HG03342 (cell line): ENCODE data around the gene PTPN4.
"Not testable (repeated sequence)": the region's sequence is repeated elsewhere in the genome, so short reads cannot be mapped to it uniquely, and the experiment has no call there.

Experiments
- ATAC-seq: cut with Tn5 transposase; IDR thresholded peaks from one replicate; pipeline ENCODE4 v1.9.1; 2021; ENCODE audit warnings: mild to moderate bottlenecking, moderate library complexity; ENCODE audit not compliant: unreplicated experiment

PTPN4 gene

GRCh38 chr2:119801040-119801439 lies 41.3 kb downstream of the PTPN4 start:
- ATAC-seq, result no peak

GRCh38 chr2:119801989-119802388 lies 42.3 kb downstream of the PTPN4 start:
- ATAC-seq, result not testable (repeated sequence)

DNA sequence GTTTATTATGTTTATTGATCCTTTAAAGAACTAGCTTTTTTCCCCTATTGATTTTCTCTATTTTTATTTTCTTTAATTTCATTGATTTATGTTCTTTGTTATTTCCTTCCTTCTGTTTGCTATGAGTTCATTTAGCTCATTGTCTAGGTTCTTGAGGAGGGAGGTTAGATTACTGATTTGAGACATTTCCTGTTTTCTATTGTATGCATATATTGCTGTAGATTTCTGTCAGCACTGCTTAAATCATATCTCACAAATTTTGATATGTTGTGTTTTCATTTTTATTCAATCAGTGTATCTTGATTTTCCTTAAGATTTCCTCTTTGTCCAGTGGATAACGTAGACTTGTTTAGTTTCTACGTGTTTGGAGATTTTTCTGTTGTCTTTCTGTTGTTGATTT lies 43.4 kb downstream of the PTPN4 start:
- no peak for ATAC-seq

- ATAC-seq, result not testable (repeated sequence)
Measured at GRCh38 chr2:119804409-119804808, 44.7 kb downstream of the PTPN4 start.

GRCh38 chr2:119808516-119809147 lies 48.9 kb downstream of the PTPN4 start:
- ATAC-seq, result no peak

DNA sequence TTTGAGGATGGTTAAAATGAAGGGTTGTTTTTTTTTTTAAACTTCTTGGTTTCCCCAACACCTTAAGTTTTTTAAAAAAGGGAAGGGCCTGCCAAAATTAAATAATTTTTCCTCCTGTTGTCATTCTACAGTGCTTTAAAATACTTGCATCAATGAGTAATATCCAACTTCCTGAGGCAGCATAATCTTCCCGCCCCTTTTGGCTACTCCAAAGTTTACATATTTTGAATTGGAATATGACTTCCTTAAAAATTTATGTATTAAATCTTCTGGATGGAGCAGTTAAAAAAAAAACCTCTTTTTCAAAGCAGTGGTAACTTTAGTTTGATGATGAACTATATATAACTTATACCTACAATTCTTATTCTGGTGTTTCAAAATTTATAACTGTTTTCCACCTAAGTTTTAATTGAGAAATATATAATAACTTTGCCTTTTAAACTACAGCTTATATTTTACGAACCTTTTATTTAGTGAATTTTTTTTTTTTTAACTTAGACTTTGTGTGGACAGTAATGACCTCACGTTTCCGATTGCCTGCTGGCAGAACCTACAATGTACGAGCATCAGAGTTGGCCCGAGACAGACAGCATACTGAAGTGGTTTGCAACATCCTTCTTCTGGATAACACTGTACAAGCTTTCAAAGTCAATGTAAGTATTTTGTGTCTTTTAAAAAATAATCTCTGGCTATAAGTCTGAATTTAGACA lies 49.8 kb downstream of the PTPN4 start:
- no peak for ATAC-seq

DNA sequence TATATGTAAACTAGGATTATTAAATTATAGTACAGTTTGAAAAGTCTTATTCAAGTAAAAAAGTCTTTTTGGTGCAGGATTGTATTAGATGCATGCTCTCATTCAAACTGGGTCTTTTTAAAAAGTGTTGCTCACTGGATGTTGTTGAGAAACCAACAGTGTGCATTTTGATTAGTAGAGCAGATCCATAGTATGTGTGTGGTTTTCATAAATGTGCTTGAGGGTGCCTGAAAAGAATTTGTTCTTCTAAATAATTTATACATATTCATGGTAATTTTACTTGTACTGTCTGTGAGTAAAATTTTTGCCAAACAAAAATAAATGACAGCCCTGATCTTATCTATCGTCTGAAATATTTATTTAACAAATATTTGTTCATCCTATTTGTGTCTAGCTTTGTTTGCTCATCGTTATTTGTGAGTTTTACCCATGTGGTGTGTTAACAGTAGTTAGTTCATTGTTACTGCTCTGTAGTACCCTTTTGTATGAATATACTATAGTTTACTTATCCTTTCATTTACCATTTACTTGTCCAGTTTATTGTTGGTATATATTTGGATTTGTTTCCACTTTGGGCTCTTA lies 50.4 kb downstream of the PTPN4 start:
- ATAC-seq, result no peak

GRCh38 chr2:119814216-119814615 lies 54.5 kb downstream of the PTPN4 start:
- no peak for ATAC-seq

DNA sequence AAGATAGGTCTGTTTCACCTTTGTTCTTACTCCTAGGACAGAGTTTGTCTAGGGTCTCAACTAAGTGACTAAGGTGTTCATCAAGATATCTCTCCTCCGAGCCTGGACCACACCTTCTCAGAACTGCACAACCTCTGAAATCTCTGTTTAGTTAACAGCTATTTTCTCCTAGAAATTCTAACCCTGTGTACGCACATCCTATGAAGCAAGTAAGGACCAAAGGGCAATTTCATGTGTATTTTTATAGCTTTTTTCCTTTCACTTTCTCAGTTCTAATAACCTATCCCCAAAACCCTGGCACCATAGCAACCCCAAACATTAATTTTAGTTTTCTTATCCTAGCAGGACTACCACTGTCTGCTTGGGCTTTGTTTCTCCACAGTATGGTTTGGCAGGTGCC lies 59.1 kb downstream of the PTPN4 start:
- no peak for ATAC-seq

DNA sequence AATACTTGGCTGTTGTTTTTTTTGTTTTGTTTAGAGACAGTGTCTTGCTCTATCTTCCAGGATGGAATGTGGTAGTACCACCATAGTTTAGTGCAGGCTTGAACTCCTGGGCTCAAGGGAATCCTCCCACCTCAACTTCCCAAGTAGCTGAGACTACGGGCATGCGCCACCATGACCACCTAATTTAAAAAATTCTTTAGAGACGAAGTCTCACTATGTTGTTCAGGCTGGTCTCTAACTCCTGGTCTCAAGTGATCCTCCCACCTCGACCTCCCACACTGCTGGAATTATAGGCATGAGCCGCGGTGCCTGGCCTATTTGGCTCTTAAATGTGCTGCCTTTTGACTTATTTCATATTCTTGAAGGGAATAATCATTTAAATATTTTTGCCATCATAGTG lies 60.1 kb downstream of the PTPN4 start:
- no peak for ATAC-seq

GRCh38 chr2:119820275-119820674 lies 60.6 kb downstream of the PTPN4 start:
- no peak for ATAC-seq

DNA sequence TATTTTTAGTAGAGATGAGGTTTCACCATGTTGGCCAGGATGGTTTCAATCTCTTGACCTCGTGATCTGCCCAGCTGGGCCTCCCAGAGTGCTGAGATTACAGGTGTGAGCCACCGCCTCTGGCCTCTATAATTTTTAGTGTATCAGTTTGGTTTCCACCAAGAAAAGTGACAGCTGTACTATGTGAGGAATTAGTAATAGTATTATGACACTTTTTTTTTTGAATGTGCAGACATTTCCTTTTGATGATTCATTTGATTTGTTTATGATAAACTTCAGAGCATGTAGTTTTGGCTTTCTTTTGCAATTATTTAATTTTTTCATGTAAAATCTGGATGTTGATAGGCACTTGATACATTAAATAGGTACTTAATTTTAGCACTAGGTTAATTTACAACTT lies 61.5 kb downstream of the PTPN4 start:
- ATAC-seq, result no peak

DNA sequence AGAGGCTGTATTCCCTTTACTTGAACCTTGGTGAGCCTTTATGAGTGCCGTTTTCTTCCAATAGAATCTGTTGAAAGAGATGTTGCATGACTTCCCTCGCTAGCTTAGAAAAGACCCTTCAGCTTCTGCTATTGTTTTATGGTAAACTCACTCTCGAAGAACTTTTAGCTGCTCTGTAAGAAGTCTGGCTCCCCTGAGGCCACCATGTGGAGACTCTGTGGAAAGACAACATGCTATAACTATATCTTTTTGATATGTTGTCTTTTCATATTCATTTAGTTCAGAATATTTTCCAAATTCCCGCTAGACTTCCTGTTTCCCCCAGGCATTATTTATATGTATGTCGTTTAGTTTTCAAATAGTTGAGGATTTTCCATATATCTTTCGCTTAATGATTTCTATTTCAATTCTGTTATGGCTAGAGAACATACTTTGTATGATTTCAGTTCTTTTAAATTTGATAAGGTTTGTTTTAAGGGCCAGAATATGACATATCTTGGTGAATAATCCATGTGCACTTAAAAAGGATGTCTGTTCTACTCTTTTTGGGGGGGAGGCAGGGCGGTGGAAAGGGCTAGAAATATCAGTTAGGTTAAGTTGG lies 64.1 kb downstream of the PTPN4 start:
- no peak for ATAC-seq

- peak; percentile 74 for ATAC-seq
Measured at GRCh38 chr2:119826370-119826961, 66.7 kb downstream of the PTPN4 start.

GRCh38 chr2:119827866-119828507 lies 68.3 kb downstream of the PTPN4 start:
- ATAC-seq, result no peak

- ATAC-seq, result no peak
Measured at GRCh38 chr2:119836455-119837142, 76.9 kb downstream of the PTPN4 start.

DNA sequence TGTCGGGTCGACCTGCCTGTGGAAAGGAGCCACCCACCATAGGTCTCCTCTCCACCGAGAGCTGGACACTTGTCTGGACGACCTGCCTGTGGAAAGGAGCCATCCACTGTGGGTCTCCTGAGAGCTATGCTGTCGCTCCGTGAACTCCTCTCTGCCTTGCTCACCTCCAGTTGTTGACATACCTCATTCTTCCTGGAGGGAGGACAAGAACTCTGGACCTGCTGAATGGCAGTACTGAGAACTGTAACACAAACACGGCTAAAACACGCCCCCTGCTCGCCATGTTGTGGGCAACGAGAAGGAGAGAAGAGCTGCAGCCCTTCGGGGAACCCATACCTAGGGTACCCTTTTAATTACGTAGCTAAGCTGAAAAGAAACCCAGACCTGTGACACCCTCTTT lies 77.6 kb downstream of the PTPN4 start:
- ATAC-seq, result no peak

DNA sequence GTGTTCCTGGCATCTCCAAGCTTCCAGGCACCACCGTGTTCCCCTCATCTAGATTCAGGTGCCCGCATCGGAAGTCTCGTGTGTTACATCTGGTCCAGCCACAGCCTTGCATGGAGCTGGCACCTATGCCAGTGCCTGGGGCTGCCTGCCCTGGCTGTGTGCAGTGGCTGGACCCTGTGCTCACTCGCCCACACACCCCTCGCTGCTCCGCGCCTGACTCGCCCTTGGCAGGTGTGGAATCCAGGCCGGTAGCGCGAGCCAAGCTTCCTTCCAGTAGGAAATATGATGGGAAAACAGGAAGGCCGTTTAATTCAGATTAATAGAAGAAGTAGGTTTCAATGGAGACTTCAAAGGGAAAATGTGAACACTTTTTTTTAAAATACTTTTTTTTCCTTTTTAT lies 78.0 kb downstream of the PTPN4 start:
- no peak for ATAC-seq

- ATAC-seq, result no peak
Measured at GRCh38 chr2:119838179-119838578, 78.5 kb downstream of the PTPN4 start.

GRCh38 chr2:119841550-119841949 lies 81.8 kb downstream of the PTPN4 start:
- ATAC-seq, result no peak

- no peak for ATAC-seq
Measured at GRCh38 chr2:119846021-119846420, 86.3 kb downstream of the PTPN4 start.
